HG03103 (cell line): Measurements from ENCODE around the gene CHD2.

Experiments
- ATAC-seq: cut with Tn5 transposase; IDR thresholded peaks from one replicate; pipeline ENCODE4 v1.9.1; 2021; ENCODE audit warnings: low read depth; ENCODE audit not compliant: unreplicated experiment

CHD2 gene

DNA sequence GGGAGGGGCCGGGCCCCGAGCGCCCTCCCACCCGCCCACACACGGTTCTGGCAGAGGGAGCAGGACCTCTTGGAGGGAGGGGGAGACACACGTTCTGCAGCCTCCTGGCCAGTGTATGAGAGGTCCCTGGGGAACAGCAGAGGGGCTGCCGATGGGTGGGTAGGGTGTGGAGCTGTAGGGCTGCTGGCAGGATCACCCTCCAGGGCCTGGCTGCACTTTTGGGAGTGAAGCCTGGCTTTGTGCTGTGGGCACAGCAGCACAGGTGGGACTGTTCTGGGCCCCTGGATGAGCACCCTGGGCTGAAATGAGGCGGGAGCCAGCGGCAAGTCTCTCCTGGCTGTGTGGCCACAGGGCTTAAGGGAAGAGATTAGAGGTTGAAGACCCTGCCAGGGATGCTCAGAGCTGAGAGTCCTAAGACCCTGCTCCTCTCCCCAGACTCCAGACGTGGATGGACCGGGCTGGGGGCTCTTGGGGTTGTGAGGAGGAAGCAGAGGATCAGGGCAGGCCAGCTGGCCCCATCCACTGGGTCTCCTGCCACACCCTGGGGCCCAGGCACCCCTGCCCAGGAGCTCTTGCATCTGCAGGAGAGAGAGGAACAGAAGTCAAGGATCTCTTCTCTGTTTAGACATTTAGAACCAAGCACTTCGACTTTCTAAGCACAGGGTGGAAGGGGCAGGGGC lies 143.6 kb downstream of the CHD2 start:
- ATAC-seq = no peak

DNA sequence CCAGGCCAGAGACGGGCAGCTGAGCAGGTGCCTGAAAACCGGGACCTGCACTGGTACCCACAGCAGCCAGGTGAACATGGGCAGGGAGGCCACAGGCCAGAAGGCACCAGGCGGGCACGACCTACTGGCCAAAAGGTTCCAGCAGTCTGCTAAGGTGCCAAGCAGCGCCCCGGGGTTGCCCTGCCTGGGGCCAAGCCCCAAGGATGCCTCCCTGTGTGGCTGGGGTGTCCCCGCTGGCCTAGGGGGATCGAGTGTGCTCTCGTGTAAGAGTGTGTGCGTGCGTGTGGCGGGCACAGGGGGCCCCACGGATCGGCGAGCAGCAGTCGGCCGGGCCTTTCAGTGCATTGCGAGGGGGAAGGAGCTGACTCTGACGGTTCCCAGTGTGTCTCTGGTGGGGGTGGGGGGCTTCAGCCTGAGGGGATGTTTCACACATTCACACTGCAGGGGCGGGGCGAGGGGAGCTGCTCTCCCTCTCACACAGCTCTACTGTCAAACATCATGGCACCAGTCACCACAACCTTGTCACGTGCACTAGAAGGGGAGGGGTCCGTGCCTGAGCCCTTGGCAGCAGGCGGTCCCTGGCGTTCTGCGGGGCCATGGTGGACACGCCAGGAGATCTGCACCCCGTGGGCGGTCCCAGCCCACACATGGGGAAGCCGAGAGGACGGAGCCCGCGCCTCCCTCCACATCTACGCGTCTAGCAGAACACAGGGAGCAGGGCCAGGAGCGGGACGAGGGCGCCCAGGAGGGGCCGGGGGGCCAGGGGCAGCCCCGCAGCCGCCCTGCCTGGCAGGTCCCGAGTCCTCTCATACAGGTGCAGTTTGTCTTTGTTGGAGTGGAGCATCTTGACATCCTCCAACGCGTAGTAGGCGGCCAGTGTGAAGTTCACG lies 144.4 kb downstream of the CHD2 start:
- no peak for ATAC-seq

DNA sequence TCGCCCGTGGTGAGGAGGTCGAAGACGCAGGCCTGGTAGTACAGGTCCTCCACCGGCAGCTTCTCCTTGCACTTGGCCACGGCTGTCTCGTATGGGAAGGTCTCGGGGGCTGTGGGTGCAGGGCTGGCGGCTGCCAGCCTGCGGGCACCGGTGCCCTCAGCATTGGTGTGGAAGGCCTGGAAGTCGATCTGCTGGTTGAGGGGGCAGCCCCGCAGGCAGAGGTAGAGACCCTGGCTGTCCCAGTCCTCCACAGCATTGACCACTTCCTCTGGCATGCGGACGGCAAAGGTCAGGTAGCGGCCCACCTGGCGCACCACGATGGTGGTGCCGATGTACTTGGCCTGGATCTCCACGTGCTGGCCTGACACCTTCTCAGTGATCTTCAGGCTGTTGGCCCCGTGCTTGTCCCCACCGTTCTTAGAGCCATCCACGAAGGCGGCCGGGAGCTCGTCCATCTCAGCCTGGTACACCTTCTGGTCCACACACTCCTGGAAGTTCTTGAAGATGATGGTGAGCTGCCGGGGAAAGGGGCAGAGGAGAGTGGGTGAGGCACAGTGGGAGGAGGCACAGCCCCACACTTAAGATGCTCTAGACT lies 145.2 kb downstream of the CHD2 start:
- ATAC-seq = no peak

DNA sequence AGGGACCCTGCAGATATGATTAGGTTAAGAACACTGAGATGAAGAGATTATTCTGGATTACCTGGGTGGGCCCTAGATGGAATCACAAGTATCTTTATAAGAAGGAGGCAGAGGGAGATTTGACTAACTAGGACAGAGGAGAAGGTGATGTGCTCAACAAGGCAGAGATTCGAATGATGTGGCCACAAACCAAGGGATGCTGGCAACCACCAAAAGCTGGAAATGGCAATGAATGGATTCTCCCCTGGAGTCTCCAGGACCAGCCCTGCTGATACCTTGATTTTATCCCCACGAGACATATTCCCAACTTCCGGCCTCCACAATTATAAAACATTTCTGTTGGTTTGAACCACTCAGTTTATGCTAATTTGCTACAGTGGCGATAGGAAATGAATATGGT lies 146.0 kb downstream of the CHD2 start:
- no peak for ATAC-seq

DNA sequence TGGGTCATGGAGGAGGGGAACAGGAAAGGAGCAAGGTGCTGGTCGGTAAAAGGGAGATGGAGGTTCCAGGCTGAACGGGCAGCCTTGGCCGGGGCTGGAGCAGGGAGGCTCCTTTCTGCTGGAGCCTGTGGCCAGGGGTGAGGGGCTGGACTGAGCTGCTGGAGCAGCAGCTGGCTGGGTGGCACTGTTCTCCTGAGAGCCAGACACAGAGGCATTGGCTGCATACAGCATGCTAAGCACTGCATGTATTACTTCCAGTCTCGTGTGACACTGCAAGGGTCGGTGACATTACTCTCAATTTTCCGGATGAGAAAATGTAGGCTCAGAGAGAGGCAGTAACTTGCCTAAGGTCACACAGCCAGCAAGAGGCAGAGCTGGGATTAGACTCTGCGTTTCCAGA lies 146.6 kb downstream of the CHD2 start:
- no peak for ATAC-seq

DNA sequence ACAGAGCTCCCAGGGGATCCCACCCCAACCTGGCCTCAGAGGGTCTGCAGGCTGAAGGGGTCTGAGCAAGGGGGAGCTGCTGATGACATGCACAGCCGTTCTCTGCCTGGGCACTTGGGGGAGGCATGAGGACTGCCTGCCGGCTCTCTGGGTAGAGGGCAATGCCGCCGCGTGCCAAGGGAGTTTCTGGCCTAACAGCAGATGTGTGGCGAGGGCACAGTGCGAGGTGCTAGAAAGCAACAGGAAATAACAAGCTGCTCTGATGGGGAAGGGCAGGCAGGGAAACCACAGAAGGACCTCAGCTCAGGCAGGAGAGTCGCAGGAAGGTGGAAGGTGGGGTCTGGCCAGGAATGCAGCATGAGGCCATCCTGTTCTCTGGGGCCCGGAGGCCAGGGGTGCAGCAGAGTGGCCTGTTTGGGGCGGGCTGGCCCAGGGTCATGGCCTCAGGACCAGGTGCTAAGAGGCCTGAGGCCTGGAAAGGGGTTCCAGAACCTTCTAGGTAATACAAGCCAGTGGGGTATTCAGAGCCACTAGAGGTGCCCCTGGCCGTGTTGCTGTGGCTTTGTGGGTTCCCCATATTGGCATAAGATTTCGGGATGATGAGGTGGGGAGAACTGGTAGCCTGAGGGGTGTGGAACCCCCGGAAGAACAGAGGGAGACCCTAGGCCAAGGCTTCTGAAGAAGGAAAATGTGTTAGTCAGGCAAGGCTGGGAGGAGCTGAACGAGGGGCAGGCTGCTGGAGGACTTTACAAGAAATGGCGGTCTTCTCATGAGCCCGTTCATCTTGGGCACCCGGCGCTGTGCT lies 147.7 kb downstream of the CHD2 start:
- ATAC-seq = no peak

DNA sequence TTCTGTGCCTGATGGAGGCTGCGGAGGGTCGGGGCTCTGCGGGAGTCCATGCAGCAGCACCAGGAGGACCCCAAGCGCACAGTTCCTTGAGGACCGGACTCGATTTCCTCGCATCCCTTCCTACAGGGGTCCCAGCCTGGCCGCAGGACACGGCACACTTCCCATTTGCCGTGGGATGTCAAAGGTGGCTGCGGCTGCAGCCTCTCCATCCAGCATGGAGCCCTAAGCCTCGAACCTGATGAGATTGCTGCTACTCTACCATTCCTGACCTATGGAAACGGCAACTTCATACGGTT lies 148.2 kb downstream of the CHD2 start:
- ATAC-seq = no peak

DNA sequence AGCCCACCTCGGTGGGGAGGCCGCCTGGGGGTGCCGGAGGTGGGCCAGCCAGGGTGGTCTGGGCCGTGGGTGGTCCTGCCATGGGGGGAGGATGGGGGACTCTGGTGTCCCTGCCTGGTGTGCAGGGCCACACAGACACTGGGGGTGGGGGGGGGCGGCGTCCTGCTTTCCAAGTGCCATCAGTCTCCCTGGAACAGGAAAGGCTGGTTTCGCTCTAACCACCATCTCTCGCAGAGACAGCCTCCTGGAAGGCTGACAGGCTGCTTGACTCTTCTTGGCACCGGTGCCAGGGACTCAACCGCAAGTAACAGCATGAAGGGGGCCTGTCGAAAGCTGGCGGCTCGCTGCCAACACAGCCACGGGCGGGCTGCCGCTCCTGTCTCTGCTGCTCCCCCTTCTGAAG lies 148.6 kb downstream of the CHD2 start:
- no peak for ATAC-seq

DNA sequence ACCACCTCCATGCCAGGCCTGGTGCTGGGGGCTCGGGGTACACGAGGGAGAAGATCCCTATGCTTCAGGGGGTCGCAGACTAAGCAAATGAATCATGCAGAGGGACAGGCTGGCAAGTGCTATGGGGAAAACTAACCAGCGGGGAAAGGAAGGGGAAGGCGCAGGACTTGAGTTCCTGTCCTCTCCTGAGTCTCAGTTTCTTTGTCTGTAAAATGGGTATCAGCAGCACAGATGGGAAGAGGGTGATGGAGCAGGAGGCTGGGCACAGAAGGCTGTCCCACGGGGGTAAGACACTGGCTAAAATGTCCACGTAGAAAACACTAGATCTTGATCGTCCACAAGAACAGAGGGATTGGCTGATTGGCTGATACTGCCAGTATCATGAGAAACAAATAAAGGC lies 149.1 kb downstream of the CHD2 start:
- no peak for ATAC-seq

DNA sequence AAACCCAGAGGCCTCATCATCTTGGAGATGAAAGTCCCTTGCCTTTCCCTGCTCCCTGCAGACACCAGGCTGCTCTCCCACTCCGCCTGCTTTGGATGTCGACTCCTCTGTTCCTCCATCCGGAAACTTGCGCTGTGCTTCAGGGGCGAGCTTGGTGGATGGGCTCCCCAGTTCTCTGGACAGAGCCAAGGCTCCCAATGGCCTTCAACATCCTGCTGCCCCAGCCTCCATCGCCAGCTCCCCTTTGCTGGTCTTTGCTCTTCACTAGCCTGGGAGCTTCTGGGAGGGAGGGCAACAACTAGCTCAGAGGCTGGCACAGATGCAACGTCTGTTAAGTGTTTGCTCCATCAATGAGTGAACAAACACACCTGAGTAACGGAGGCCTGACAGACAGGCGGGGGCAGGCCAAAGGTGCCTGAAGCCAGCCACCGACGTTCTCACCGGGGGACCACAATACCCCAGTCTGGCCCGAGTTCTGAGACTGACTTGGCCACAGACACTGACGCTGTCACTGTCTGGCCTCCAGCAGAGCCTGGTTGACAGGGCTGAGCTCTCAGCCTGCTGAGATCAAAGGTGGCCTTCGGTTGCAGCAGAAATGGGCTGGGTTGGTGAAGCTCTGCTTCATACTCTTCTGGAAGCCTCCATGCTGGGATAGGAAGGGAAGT lies 149.9 kb downstream of the CHD2 start:
- no peak for ATAC-seq

DNA sequence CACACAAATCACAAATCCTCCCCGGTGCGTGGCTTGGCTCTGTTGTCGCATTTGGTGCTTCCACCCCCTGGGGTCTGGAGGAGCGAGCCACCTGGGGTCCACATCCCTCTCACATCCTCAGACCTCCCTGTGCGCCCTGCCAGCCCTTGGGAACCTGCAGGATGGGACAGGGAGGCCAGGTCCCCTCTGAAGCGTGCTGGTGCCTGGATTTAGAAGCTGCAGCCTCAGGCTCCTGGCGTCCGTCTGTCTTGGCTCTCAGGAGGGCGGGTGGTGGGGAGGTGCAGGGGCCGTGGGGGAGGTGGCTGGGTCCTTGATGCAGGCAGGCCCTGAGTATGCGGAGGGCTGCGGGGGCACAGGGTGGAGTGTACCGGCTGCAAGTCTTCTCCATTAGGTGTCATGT lies 150.5 kb downstream of the CHD2 start:
- no peak for ATAC-seq

DNA sequence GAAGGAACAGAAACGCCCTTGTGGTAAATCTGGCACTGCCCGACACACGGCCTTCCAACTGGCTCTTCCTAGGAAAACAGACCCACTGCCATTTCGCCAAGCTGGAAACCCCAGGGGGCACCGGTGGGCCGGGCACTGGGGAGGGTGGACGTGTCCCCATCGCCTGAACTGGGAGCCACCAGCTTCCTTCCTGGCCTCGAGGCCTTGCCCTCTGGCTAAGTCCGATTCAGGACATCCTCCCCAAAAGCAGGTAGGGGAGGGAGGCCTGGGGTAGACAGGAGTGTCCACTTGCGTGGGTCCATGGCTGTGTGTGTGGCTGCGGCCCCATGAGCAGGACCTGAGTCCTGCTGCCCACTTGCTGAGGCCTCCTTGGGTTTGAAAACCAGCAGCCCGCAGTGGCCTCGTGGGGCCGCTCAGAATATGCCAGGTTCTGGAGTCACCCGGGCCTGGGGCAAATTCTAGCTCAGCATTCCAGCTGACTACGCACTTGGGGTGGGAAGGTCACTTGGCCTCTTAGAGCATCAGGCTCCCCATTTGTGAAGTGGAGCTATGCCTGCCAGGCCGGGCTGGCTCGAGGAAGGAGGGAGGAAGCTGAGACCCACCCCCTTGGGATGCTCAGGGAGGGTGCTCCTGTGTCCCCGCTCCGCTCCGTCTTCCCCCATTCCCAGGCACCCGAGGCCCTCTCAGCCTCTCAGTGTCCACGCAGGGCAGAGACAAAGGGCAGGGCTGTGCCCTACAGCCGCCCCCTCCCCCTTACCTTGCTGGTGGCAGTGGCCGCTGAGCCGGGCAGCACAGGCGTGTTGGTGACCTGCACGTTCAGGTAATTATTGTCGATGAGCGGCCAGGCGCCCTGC lies 151.3 kb downstream of the CHD2 start:
- ATAC-seq = no peak

DNA sequence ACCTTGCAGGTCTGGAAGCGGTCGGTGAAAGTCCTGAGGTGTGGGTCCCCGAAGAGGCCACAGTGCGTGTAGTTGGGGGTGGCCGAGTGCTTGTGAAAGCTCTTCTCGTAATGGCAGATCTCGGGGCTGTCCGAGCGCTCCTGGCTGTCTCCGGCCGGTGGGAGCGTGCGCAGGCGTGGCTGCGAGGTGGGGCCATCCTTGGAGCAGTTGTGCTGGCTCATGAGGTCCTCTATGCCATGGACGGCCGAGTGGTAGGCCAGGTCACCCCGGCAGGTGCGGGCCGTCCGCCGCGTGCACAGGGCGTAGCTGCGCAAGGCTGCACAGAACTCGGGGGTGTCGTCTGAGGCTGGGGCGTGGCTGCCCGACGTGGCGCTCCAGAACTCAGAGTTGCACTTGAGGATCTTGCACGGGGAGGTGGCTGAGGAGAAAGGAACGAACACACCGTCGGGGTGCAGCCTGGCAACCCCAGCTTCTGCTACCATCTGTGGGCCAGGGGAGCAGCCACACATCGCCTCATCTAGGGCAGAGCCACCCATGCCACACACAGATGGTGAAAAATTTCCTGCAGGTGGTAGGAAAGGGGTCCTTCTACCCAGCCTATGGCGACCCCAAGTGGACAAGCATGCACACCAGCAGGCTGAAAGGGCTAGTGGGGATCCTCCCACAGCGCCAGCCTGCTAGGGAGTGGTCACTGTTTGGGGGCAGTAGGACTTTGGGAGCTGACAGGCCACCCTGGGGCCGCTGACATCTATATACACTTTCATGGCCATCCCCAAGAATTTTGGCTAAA lies 152.2 kb downstream of the CHD2 start:
- no peak for ATAC-seq

DNA sequence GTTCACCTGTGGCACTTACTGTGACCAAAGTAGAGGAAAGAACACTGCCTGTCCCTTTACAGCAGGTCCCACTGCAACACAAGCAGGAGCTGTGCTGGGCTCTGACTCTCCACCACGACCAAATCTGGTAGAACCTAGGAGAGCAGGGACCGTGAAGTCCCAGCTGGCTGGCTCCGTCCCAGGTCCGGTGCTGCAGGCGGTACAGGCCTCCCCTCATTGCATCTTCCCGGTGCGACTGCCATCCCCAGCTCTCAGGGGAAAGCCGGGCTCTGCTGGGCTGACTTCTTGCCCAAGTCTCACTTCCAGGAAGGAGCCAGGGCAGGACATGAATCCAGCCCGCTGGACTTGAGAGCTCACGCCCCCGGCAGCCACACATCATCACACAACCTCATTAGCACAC lies 155.1 kb downstream of the CHD2 start:
- no peak for ATAC-seq

DNA sequence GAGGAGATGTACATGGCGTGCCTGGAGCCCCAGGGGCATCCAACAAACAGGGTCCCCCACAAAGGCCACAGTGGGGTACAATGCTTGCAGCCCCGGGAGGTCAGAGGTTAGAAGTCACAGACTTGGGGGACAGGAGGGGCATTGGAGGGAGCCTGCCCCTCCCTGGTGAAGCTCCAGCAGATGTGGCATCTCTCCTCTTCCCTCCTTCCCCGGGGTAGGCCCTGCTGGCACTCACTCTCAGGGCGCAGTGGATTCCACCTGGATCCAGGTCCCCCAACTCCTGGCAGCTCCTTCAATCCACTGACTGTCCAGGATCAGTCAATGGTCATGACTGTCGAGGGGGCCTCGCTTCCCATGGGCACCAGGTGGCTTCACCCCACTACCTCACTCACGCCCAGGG lies 156.7 kb downstream of the CHD2 start:
- ATAC-seq = no peak

DNA sequence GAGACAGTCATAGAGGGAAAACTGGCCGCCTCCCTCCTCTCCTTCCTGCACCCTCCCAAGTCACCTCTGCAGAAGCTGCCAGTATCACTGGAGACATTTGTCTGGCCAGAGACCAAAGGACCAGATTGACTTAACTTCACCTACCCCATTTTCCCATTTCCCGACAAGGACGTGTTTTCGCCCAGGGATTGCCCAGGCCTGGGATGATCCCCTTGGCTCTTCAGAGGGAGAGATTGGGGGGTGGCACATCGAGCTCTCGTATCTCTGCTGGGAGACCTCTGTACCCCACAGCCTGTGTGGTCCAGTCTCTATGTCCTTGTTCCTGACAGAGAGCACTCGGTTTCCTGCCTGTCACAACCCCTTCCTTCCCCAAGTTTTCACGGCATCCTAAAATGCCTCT lies 157.5 kb downstream of the CHD2 start:
- no peak for ATAC-seq

DNA sequence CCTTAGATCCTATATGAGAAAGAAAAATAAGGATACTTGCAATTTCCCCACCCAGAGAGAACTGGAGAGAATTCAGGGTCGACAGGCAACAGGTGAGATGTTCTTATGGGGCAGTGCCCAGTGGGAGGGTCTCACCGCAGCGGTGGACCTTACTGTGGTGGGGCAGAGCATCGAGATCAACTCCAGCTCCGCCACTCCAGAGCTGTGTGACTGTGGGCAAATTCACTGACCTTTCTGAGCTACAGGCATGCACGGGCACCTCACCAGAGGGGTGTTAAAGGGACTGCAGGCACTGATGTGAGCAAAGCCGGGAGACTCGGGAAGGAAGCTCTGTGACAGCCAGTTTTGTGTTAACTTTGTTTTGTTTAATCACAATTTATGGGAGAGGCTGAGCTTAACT lies 158.0 kb downstream of the CHD2 start:
- no peak for ATAC-seq

DNA sequence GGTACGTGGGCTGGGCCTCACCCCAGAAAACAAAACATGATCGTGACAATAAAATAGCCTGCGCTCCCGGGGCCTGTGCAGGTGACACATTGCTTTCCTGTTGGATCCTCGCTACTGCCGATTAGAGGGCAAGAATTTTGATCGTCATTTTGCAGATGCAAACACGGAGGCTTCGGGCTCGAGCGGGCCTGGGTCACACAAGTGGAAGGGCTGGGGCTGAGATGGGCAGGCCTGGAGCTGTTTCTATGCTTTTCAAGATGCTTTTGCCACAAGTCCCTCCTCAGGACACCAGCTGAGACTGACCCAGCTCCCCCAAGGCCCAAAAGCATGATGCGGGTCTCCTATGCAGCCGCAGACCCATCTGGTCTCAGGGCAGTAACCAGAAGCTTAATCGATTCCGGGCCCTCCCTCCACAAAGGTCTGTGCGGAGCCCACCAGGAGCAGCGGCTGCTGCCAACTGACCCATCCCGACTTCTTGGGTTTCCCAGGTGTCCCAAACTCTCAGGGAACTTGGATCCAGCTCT lies 158.8 kb downstream of the CHD2 start:
- no peak for ATAC-seq

DNA sequence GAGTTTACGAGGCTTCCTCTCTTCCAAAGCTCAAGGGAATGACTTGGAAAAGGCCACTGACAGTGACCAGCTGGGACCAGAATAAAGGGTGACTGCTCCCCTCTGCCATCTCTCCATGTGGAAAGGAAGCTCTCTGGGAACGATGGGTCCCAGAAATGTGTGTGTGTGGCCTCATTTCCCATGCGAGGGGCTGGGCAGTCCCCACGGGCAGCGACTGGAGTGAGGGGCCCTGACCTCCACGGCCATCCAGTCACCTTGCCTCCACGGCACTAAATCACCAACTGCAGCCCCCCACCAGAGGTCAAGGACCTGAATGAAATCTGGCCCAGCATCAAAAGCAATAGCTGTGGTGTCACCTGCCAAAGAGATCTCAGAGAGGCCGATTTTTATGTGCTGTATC lies 159.3 kb downstream of the CHD2 start:
- no peak for ATAC-seq
